HEK293 (cell line): ENCODE data around the gene EFEMP1.

Experiments
- CTCF ChIA-PET: fragments of 350-600 bp; formaldehyde crosslinking; extraction: SDS; loops from one replicate; lab custom pipeline; 2021; ENCODE audit warnings: antibody characterized with exemption; lab: Yijun Ruan, JAX
- POLR2A ChIA-PET: fragments of 300-600 bp; formaldehyde crosslinking; extraction: SDS; loops from one replicate; lab custom pipeline; 2020; ENCODE audit warnings: antibody characterized with exemption, inconsistent platforms; lab: Yijun Ruan, JAX
- H3K27ac ChIP-seq: fragments of 200-500 bp; sonication (Bioruptor generic); 2 replicates; pipeline ENCODE4 v1.5.1; 2014; ENCODE audit warnings: low read depth, low read length, control low read depth, inconsistent platforms; ENCODE audit errors: extremely low read depth
- H3K36me3 ChIP-seq, 2 experiments: fragments of 200-500 bp in 1 of 2; sonication (Bioruptor generic) in 1 of 2; 1 replicate in 1 of 2; 2 replicates in 1 of 2; pipeline ENCODE4 v1.5.1; 2014 to 2017; ENCODE audit warnings: inconsistent platforms in 2 of 2, low read length in 2 of 2; ENCODE audit not compliant: control insufficient read depth in 2 of 2, insufficient read depth in 1 of 2
- H3K4me1 ChIP-seq: fragments of 200-500 bp; sonication (Bioruptor generic); 2 replicates; pipeline ENCODE4 v1.5.1; 2014; ENCODE audit warnings: mild to moderate bottlenecking, low read length, inconsistent platforms; ENCODE audit not compliant: control insufficient read depth, insufficient read depth
- H3K4me3 ChIP-seq: 2 replicates; pipeline ENCODE4 v1.5.1; 2011; ENCODE audit warnings: low read depth, mild to moderate bottlenecking, control low read depth, low read length, moderate library complexity
- H3K9me3 ChIP-seq: fragments of 200-500 bp; sonication (Bioruptor generic); 2 replicates; pipeline ENCODE4 v1.5.1; 2014; ENCODE audit warnings: low read depth, low read length, inconsistent platforms; ENCODE audit not compliant: control insufficient read depth, insufficient read depth
- BCL11A ChIP-seq: fragments of 450-650 bp; formaldehyde crosslinking; IDR thresholded peaks from 2 replicates; pipeline ENCODE4 v1.5.1; 2016; ENCODE audit warnings: low read depth, missing biosample characterization, missing genetic modification characterization
- EGR2 ChIP-seq: fragments of 450-650 bp; formaldehyde crosslinking; IDR thresholded peaks from 2 replicates; pipeline ENCODE4 v1.5.1; 2016; ENCODE audit warnings: low read depth, missing biosample characterization, missing genetic modification characterization
- KLF7 ChIP-seq: fragments of 450-650 bp; formaldehyde crosslinking; IDR thresholded peaks from 2 replicates; pipeline ENCODE4 v1.5.1; 2016; ENCODE audit warnings: missing biosample characterization, missing genetic modification characterization, borderline replicate concordance
- MYNN ChIP-seq: fragments of 450-650 bp; formaldehyde crosslinking; IDR thresholded peaks from 2 replicates; pipeline ENCODE4 v1.5.1; 2016; ENCODE audit warnings: missing biosample characterization, missing genetic modification characterization, borderline replicate concordance
- RBAK ChIP-seq: fragments of 450-650 bp; formaldehyde crosslinking; IDR thresholded peaks from 2 replicates; pipeline ENCODE4 v1.5.1; 2016; ENCODE audit warnings: missing biosample characterization, missing genetic modification characterization
- TCF7L2 ChIP-seq: IDR thresholded peaks from 2 replicates; pipeline ENCODE4 v1.6.1; 2011; ENCODE audit warnings: low read depth, mild to moderate bottlenecking, inconsistent platforms, low read length, moderate library complexity, borderline replicate concordance
- WT1 ChIP-seq: fragments of 450-650 bp; formaldehyde crosslinking; IDR thresholded peaks from 2 replicates; pipeline ENCODE4 v1.5.1; 2016; ENCODE audit warnings: missing biosample characterization, missing genetic modification characterization
- YY1 ChIP-seq: fragments of 450-650 bp; formaldehyde crosslinking; IDR thresholded peaks from 2 replicates; pipeline ENCODE4 v1.5.1; 2018; ENCODE audit warnings: missing biosample characterization, missing genetic modification characterization
- ZBTB44 ChIP-seq: fragments of 450-650 bp; IDR thresholded peaks from 2 replicates; pipeline ENCODE4 v1.5.1; 2018; ENCODE audit warnings: missing biosample characterization, mild to moderate bottlenecking, missing genetic modification characterization
- ZBTB6 ChIP-seq: fragments of 450-650 bp; formaldehyde crosslinking; IDR thresholded peaks from 2 replicates; pipeline ENCODE4 v1.5.1; 2017; ENCODE audit warnings: missing biosample characterization, missing genetic modification characterization
- ZEB2 ChIP-seq: fragments of 450-650 bp; formaldehyde crosslinking; IDR thresholded peaks from 2 replicates; pipeline ENCODE4 v1.5.1; 2016; ENCODE audit warnings: missing biosample characterization, missing genetic modification characterization
- ZNF211 ChIP-seq: fragments of 450-650 bp; formaldehyde crosslinking; IDR thresholded peaks from 2 replicates; pipeline ENCODE4 v1.5.1; 2016; ENCODE audit warnings: low read depth, missing biosample characterization, missing genetic modification characterization
- ZNF280C ChIP-seq: fragments of 450-650 bp; formaldehyde crosslinking; IDR thresholded peaks from 2 replicates; pipeline ENCODE4 v1.5.1; 2016; ENCODE audit warnings: missing biosample characterization, missing genetic modification characterization
- ZNF37A ChIP-seq: fragments of 450-650 bp; IDR thresholded peaks from 2 replicates; pipeline ENCODE4 v1.5.1; 2018; ENCODE audit warnings: missing biosample characterization, missing genetic modification characterization
- ZNF404 ChIP-seq: fragments of 450-650 bp; formaldehyde crosslinking; IDR thresholded peaks from 2 replicates; pipeline ENCODE4 v1.5.1; 2017; ENCODE audit warnings: missing biosample characterization, missing genetic modification characterization
- ZNF449 ChIP-seq: fragments of 450-650 bp; formaldehyde crosslinking; IDR thresholded peaks from 2 replicates; pipeline ENCODE4 v1.5.1; 2017; ENCODE audit warnings: missing biosample characterization, mild to moderate bottlenecking, missing genetic modification characterization, moderate library complexity
- ZNF510 ChIP-seq: fragments of 450-650 bp; formaldehyde crosslinking; IDR thresholded peaks from 2 replicates; pipeline ENCODE4 v1.5.1; 2018; ENCODE audit warnings: mild to moderate bottlenecking, missing genetic modification characterization, missing biosample characterization; ENCODE audit not compliant: insufficient replicate concordance
- ZNF521 ChIP-seq: fragments of 450-650 bp; formaldehyde crosslinking; IDR thresholded peaks from 2 replicates; pipeline ENCODE4 v1.5.1; 2017; ENCODE audit warnings: missing biosample characterization, mild to moderate bottlenecking, missing genetic modification characterization
- ZNF560 ChIP-seq: fragments of 450-650 bp; formaldehyde crosslinking; IDR thresholded peaks from 2 replicates; pipeline ENCODE4 v1.5.1; 2017; ENCODE audit warnings: missing biosample characterization, missing genetic modification characterization, borderline replicate concordance
- ZNF623 ChIP-seq: fragments of 450-650 bp; formaldehyde crosslinking; IDR thresholded peaks from 2 replicates; pipeline ENCODE4 v1.5.1; 2016; ENCODE audit warnings: missing biosample characterization, missing genetic modification characterization
- ZNF639 ChIP-seq: fragments of 450-650 bp; formaldehyde crosslinking; IDR thresholded peaks from 2 replicates; pipeline ENCODE4 v1.5.1; 2016; ENCODE audit warnings: missing biosample characterization, missing genetic modification characterization
- ZNF692 ChIP-seq: fragments of 450-650 bp; formaldehyde crosslinking; IDR thresholded peaks from 2 replicates; pipeline ENCODE4 v1.5.1; 2016; ENCODE audit warnings: missing biosample characterization, missing genetic modification characterization
- ZNF776 ChIP-seq: fragments of 450-650 bp; formaldehyde crosslinking; IDR thresholded peaks from 2 replicates; pipeline ENCODE4 v1.5.0; 2017; ENCODE audit warnings: missing biosample characterization, missing genetic modification characterization, borderline replicate concordance
- ZNF837 ChIP-seq: fragments of 450-650 bp; formaldehyde crosslinking; IDR thresholded peaks from 2 replicates; pipeline ENCODE4 v1.5.1; 2016; ENCODE audit warnings: missing biosample characterization, missing genetic modification characterization
- ZNF843 ChIP-seq: fragments of 450-650 bp; formaldehyde crosslinking; IDR thresholded peaks from 2 replicates; pipeline ENCODE4 v1.5.1; 2016; ENCODE audit warnings: missing biosample characterization, missing genetic modification characterization

The EFEMP1 gene

GRCh38 chr2:55869637-55870325 is 53.8 kb downstream of the EFEMP1 start:
- POLR2A ChIA-PET, result no interaction called here
- Histone ChIP-seq H3K36me3 (no peaks in the 10 kb centered on the region), H3K4me3 (no peak overlapping the region), H3K4me1 (no peaks in the 10 kb centered on the region), H3K27ac (no peak overlapping the region)
- TF ChIP-seq ZNF837 (tag by site-specific recombination), result no peak
- no peak for TF ChIP-seq ZNF510 (tag by site-specific recombination)
- no peak for TF ChIP-seq ZNF776
- no peak for TF ChIP-seq ZNF211
- no peak for TF ChIP-seq YY1 (tag by site-specific recombination)
- no peak for TF ChIP-seq ZNF37A (tag by site-specific recombination)
- TF ChIP-seq ZNF280C (tag by site-specific recombination), result no peak
- TF ChIP-seq TCF7L2, result no peak
- TF ChIP-seq MYNN (tag by site-specific recombination), result no peak
- no peak for TF ChIP-seq ZBTB44
- TF ChIP-seq, all 188 proteins: peak for 0
- CTCF ChIA-PET, result interaction anchor here (0.8 kb wide), 1 partner anchor 99 kb away, joined by 3 read pairs; no protein-coding TSS in a partner anchor
- no peaks in the 10 kb centered on the region for H3K9me3 ChIP-seq

- no peaks in the 10 kb centered on the region for H3K4me1 ChIP-seq
- ChIA-PET POLR2A (no interaction called here), CTCF (no interaction called here)
- H3K36me3 ChIP-seq, result no peaks in the 10 kb centered on the region
- no peaks in the 10 kb centered on the region for H3K9me3 ChIP-seq
- H3K4me3 ChIP-seq, result no peak overlapping the region
- no peak overlapping the region for H3K27ac ChIP-seq
- no peak for TF ChIP-seq ZNF843
- no peak for TF ChIP-seq WT1
- no peak for TF ChIP-seq ZBTB6 (tag by site-specific recombination)
- TF ChIP-seq ZNF521 (tag by site-specific recombination), result no peak
- TF ChIP-seq ZNF692 (tag by site-specific recombination), result no peak
- TF ChIP-seq ZNF639 (tag by site-specific recombination), result no peak
- TF ChIP-seq ZNF560 (tag by site-specific recombination), result no peak
- TF ChIP-seq KLF7 (tag by site-specific recombination), result no peak
- no peak for TF ChIP-seq ZNF449 (tag by site-specific recombination)
- no peak for TF ChIP-seq RBAK
- TF ChIP-seq BCL11A (tag by site-specific recombination), result no peak
- no peak for TF ChIP-seq ZEB2 (tag by site-specific recombination)
- no peak for TF ChIP-seq ZNF623 (tag by site-specific recombination)
- no peak for TF ChIP-seq ZNF404 (tag by site-specific recombination)
- no peak for TF ChIP-seq EGR2 (tag by site-specific recombination)
Observed at GRCh38 chr2:55865096-55865835, 58.3 kb downstream of the EFEMP1 start.
